Parathyroid adenoma (tissue), 2 donors: ENCODE results near the gene COL20A1.

Source experiments
- H2AFZ ChIP-seq: fragments of 300-600 bp; sonication (generic); one replicate; pipeline ENCODE4 v1.7.0; 2017; ENCODE audit warnings: antibody characterized with exemption, mild to moderate bottlenecking
- H3K27ac ChIP-seq: fragments of 300-600 bp; sonication (generic); one replicate; pipeline ENCODE4 v1.7.0; 2017
- H3K27me3 ChIP-seq: fragments of 300-600 bp; sonication (generic); one replicate; pipeline ENCODE4 v1.7.0; 2017; ENCODE audit warnings: low read length; ENCODE audit not compliant: control insufficient read depth, insufficient read depth
- H3K36me3 ChIP-seq: fragments of 300-600 bp; sonication (generic); one replicate; pipeline ENCODE4 v1.7.0; 2017; ENCODE audit warnings: low read length; ENCODE audit not compliant: control insufficient read depth, insufficient read depth
- H3K4me1 ChIP-seq: fragments of 300-600 bp; sonication (generic); one replicate; pipeline ENCODE4 v1.7.0; 2017; ENCODE audit warnings: control low read depth
- H3K4me2 ChIP-seq: fragments of 300-600 bp; sonication (generic); one replicate; pipeline ENCODE4 v1.7.0; 2017; ENCODE audit warnings: low read length
- H3K4me3 ChIP-seq: fragments of 300-600 bp; sonication (generic); one replicate; pipeline ENCODE4 v1.7.0; 2017; ENCODE audit warnings: low read depth, low read length
- H3K79me2 ChIP-seq: fragments of 300-600 bp; sonication (generic); one replicate; pipeline ENCODE4 v1.7.0; 2017; ENCODE audit warnings: control low read depth
- H3K9ac ChIP-seq: fragments of 300-600 bp; sonication (generic); one replicate; pipeline ENCODE4 v1.7.0; 2017; ENCODE audit warnings: mild to moderate bottlenecking
- H3K9me3 ChIP-seq: fragments of 300-600 bp; sonication (generic); one replicate; pipeline ENCODE4 v1.7.0; 2017; ENCODE audit warnings: low read length; ENCODE audit not compliant: control insufficient read depth
- TF ChIP-seq, protein P1 (sequence below): fragments of 300-600 bp; sonication (generic); IDR thresholded peaks from one replicate; pipeline ENCODE4 v1.7.0; 2017; ENCODE audit warnings: antibody characterized with exemption, mild to moderate bottlenecking
- donor health status: primary hyperparathyroidism.

Gene COL20A1

DNA sequence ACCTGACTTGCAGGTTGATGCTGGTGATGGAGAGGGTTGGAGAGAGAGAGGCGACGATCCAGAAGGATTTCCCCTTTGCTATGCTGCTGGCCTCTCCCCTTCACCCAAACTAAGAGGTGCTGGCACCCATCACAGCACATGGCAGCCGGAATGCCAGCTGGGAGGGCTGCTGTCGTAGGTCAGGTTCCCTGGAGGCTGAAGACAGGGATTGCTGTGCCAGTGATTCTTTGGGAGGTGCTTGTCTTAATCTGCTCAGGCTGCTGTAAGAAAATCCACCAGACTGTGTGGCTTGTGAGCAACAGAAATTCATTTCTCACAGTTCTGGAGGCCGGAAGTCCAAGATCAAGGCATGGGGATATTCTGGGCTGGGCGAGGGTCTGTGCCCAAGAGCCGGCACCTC is 24.7 kb upstream of the COL20A1 start:
- H3K4me2 ChIP-seq, result no peak overlapping the region
- peaks cover 3% of the 10 kb centered on the region for H3K79me2 ChIP-seq
- no peak overlapping the region for H3K9ac ChIP-seq
- no peaks in the 10 kb centered on the region for H3K9me3 ChIP-seq
- no peak overlapping the region for H3K4me3 ChIP-seq
- no peaks in the 10 kb centered on the region for H3K4me1 ChIP-seq
- H3K27ac ChIP-seq, result no peak overlapping the region
- TF ChIP-seq, protein P1, sequence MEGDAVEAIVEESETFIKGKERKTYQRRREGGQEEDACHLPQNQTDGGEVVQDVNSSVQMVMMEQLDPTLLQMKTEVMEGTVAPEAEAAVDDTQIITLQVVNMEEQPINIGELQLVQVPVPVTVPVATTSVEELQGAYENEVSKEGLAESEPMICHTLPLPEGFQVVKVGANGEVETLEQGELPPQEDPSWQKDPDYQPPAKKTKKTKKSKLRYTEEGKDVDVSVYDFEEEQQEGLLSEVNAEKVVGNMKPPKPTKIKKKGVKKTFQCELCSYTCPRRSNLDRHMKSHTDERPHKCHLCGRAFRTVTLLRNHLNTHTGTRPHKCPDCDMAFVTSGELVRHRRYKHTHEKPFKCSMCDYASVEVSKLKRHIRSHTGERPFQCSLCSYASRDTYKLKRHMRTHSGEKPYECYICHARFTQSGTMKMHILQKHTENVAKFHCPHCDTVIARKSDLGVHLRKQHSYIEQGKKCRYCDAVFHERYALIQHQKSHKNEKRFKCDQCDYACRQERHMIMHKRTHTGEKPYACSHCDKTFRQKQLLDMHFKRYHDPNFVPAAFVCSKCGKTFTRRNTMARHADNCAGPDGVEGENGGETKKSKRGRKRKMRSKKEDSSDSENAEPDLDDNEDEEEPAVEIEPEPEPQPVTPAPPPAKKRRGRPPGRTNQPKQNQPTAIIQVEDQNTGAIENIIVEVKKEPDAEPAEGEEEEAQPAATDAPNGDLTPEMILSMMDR, result no peak
- H3K36me3 ChIP-seq, result no peaks in the 10 kb centered on the region
- H2AFZ ChIP-seq, result no peak overlapping the region
- H3K27me3 ChIP-seq, result no peaks in the 10 kb centered on the region

DNA sequence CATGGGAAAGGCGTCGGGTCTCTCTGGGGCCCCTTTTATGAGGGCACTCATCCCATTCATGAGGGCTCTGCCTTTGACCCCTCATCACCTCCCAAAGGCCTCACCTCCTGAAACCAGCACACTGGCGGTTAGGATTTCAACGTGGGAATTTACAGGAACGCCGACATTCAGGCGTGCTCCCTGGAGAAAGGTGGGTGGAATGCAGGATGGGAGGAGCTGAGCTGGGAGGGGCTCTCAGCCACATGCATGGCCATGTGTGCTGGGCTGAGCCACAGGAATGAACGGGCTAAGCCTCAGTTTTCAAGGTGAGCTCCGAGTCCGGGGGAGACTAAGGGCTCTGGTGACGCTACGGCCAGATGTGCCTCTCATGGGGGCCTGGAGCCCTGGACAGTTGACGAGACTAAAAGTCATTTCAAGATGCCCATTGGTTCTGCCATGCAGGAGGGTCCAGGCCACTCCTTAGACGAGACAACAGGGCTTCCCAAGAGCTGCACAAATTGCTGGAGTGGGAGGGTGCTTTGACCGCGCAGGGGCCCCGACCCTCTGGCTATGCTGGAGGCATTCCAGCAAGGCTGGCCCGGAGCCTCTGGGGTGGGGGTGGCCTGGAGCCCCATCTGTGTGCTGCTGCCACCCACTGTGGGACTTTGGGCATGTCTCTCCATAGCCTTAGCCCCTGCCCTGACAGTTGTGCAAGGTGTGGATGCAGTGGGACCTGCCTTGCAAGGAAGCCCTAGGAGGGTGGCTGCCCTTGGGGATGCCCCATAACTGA is 24.1 kb upstream of the COL20A1 start:
- H3K36me3 ChIP-seq, result no peaks in the 10 kb centered on the region
- TF ChIP-seq, protein P1, result no peak
- no peak overlapping the region for H3K4me3 ChIP-seq
- H3K4me1 ChIP-seq, result no peaks in the 10 kb centered on the region
- H3K79me2 ChIP-seq, result peaks cover 7% of the 10 kb centered on the region
- no peak overlapping the region for H3K4me2 ChIP-seq
- no peak overlapping the region for H2AFZ ChIP-seq
- H3K27ac ChIP-seq, result no peak overlapping the region
- no peaks in the 10 kb centered on the region for H3K27me3 ChIP-seq
- H3K9me3 ChIP-seq, result no peaks in the 10 kb centered on the region
- H3K9ac ChIP-seq, result no peak overlapping the region

DNA sequence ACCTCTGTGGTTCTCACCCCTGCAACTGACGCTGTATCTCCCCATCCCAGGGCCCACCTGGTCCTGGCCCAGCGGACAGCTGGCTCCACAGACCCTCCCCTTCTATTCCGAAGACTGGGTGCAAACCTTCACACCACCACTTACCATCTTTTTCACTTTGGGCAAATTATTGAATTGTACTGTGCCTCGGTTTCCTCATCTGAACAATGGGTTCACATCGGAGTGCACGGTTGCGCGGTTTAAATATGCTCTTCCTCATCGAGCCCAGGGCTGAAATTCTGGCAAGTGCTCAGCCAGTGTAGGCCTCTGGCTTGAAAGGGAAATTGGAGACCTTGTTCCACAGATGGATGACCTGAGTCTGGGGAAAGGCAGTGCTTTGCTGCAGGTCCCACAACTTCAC is 23.3 kb upstream of the COL20A1 start:
- no peak overlapping the region for H2AFZ ChIP-seq
- no peak overlapping the region for H3K4me2 ChIP-seq
- no peak overlapping the region for H3K27ac ChIP-seq
- H3K36me3 ChIP-seq, result no peaks in the 10 kb centered on the region
- peaks cover 9% of the 10 kb centered on the region for H3K79me2 ChIP-seq
- no peaks in the 10 kb centered on the region for H3K4me1 ChIP-seq
- no peak overlapping the region for H3K9ac ChIP-seq
- no peak overlapping the region for H3K4me3 ChIP-seq
- no peaks in the 10 kb centered on the region for H3K9me3 ChIP-seq
- no peaks in the 10 kb centered on the region for H3K27me3 ChIP-seq
- TF ChIP-seq, protein P1, result no peak

DNA sequence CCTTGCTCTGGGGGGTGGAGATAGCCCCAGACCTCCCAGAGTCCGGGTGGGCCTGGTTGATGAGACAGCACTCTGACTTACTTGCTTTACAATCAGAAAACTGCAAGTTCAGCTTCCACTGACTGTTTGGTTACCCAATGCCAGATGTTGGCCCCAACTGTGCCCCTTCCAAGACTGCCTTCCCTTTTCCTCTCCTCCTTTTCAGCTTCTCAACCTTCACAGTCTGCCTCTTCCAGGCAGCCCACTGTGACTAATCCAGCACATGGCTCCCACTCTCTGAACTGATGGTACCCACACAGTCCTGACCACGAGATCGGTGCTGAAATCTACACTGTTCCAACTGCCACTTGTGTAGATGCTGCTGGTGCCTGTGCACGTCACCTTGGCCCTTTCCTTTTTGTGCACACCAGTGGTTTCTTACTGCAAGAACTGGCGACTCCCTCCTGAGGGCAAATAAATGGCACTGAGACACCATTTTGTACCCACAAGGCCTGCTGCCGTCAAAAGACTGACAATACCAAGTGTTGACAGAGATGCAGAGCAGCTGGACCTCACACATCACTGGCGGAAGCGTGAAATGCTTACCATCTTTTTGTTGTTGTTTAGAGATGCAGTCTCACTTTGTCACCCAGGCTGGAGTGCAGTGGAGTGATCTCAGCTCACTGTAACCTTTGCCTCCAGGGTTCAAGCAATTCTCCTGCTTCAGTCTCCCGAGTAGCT is 22.2 kb upstream of the COL20A1 start:
- no peak overlapping the region for H3K27ac ChIP-seq
- peaks cover 9% of the 10 kb centered on the region for H3K79me2 ChIP-seq
- no peak overlapping the region for H2AFZ ChIP-seq
- H3K27me3 ChIP-seq, result no peaks in the 10 kb centered on the region
- H3K9ac ChIP-seq, result no peak overlapping the region
- no peaks in the 10 kb centered on the region for H3K36me3 ChIP-seq
- H3K4me2 ChIP-seq, result no peak overlapping the region
- H3K4me1 ChIP-seq, result no peaks in the 10 kb centered on the region
- no peaks in the 10 kb centered on the region for H3K9me3 ChIP-seq
- no peak overlapping the region for H3K4me3 ChIP-seq
- TF ChIP-seq, protein P1, result no peak
